HEK293 (cell line): ENCODE results near the gene CCDC12.

Experiments
- CTCF ChIA-PET: fragments of 350-600 bp; formaldehyde crosslinking; extraction: SDS; loops from one replicate; lab custom pipeline; 2021; ENCODE audit warnings: antibody characterized with exemption; lab: Yijun Ruan, JAX
- POLR2A ChIA-PET: fragments of 300-600 bp; formaldehyde crosslinking; extraction: SDS; loops from one replicate; lab custom pipeline; 2020; ENCODE audit warnings: antibody characterized with exemption, inconsistent platforms; lab: Yijun Ruan, JAX
- H3K27ac ChIP-seq: fragments of 200-500 bp; sonication (Bioruptor generic); 2 replicates; pipeline ENCODE4 v1.5.1; 2014; ENCODE audit warnings: low read depth, low read length, control low read depth, inconsistent platforms; ENCODE audit errors: extremely low read depth
- H3K36me3 ChIP-seq, 2 experiments: fragments of 200-500 bp in 1 of 2; sonication (Bioruptor generic) in 1 of 2; 1 replicate in 1 of 2; 2 replicates in 1 of 2; pipeline ENCODE4 v1.5.1; 2014 to 2017; ENCODE audit warnings: inconsistent platforms in 2 of 2, low read length in 2 of 2; ENCODE audit not compliant: control insufficient read depth in 2 of 2, insufficient read depth in 1 of 2
- H3K4me1 ChIP-seq: fragments of 200-500 bp; sonication (Bioruptor generic); 2 replicates; pipeline ENCODE4 v1.5.1; 2014; ENCODE audit warnings: mild to moderate bottlenecking, low read length, inconsistent platforms; ENCODE audit not compliant: control insufficient read depth, insufficient read depth
- H3K4me3 ChIP-seq: 2 replicates; pipeline ENCODE4 v1.5.1; 2011; ENCODE audit warnings: low read depth, mild to moderate bottlenecking, control low read depth, low read length, moderate library complexity
- H3K9me3 ChIP-seq: fragments of 200-500 bp; sonication (Bioruptor generic); 2 replicates; pipeline ENCODE4 v1.5.1; 2014; ENCODE audit warnings: low read depth, low read length, inconsistent platforms; ENCODE audit not compliant: control insufficient read depth, insufficient read depth
- CTCF ChIP-seq: fragments of 450-650 bp; formaldehyde crosslinking; IDR thresholded peaks from 2 replicates; pipeline ENCODE4 v1.5.1; 2016; ENCODE audit warnings: missing biosample characterization, missing genetic modification characterization
- GLI2 ChIP-seq: fragments of 450-650 bp; formaldehyde crosslinking; IDR thresholded peaks from 2 replicates; pipeline ENCODE4; 2017; ENCODE audit warnings: missing biosample characterization, missing genetic modification characterization, low read depth, borderline replicate concordance
- GLIS1 ChIP-seq: fragments of 450-650 bp; formaldehyde crosslinking; IDR thresholded peaks from 2 replicates; pipeline ENCODE4 v1.5.1; 2016; ENCODE audit warnings: missing biosample characterization, missing genetic modification characterization
- HOXC10 ChIP-seq: sonication (generic); formaldehyde crosslinking; IDR thresholded peaks from 2 replicates; pipeline ENCODE4 v1.8.1; 2023; ENCODE audit warnings: mild to moderate bottlenecking, missing genetic modification reagents
- KLF10 ChIP-seq: fragments of 450-650 bp; IDR thresholded peaks from 2 replicates; pipeline ENCODE4 v1.5.1; 2018; ENCODE audit warnings: missing biosample characterization, mild to moderate bottlenecking, missing genetic modification characterization
- KLF17 ChIP-seq: fragments of 450-650 bp; formaldehyde crosslinking; IDR thresholded peaks from 2 replicates; pipeline ENCODE4 v1.5.1; 2016; ENCODE audit warnings: missing biosample characterization, missing genetic modification characterization
- SCRT1 ChIP-seq: fragments of 450-650 bp; formaldehyde crosslinking; IDR thresholded peaks from 2 replicates; pipeline ENCODE4 v1.5.1; 2016; ENCODE audit warnings: missing biosample characterization, missing genetic modification characterization, borderline replicate concordance
- YY2 ChIP-seq: fragments of 450-650 bp; formaldehyde crosslinking; IDR thresholded peaks from 2 replicates; pipeline ENCODE4 v1.5.1; 2016; ENCODE audit warnings: missing biosample characterization, missing genetic modification characterization
- ZFP37 ChIP-seq: fragments of 450-650 bp; formaldehyde crosslinking; IDR thresholded peaks from 2 replicates; pipeline ENCODE4 v1.5.1; 2016; ENCODE audit warnings: missing biosample characterization, missing genetic modification characterization
- ZNF114 ChIP-seq: fragments of 450-650 bp; formaldehyde crosslinking; IDR thresholded peaks from 2 replicates; pipeline ENCODE4 v1.5.0; 2017; ENCODE audit warnings: missing biosample characterization, missing genetic modification characterization
- ZNF132 ChIP-seq: fragments of 450-650 bp; formaldehyde crosslinking; IDR thresholded peaks from 2 replicates; pipeline ENCODE4 v1.5.1; 2017; ENCODE audit warnings: missing biosample characterization, missing genetic modification characterization, borderline replicate concordance
- ZNF146 ChIP-seq: fragments of 450-650 bp; formaldehyde crosslinking; IDR thresholded peaks from 2 replicates; pipeline ENCODE4 v1.5.1; 2016; ENCODE audit warnings: missing biosample characterization, missing genetic modification characterization
- ZNF184 ChIP-seq: fragments of 450-650 bp; IDR thresholded peaks from 2 replicates; pipeline ENCODE4 v1.5.1; 2018; ENCODE audit warnings: missing biosample characterization, mild to moderate bottlenecking, missing genetic modification characterization
- ZNF202 ChIP-seq: fragments of 450-650 bp; formaldehyde crosslinking; IDR thresholded peaks from 2 replicates; pipeline ENCODE4 v1.5.1; 2016; ENCODE audit warnings: missing biosample characterization, missing genetic modification characterization, borderline replicate concordance
- ZNF211 ChIP-seq: fragments of 450-650 bp; formaldehyde crosslinking; IDR thresholded peaks from 2 replicates; pipeline ENCODE4 v1.5.1; 2016; ENCODE audit warnings: low read depth, missing biosample characterization, missing genetic modification characterization
- ZNF350 ChIP-seq: fragments of 450-650 bp; formaldehyde crosslinking; IDR thresholded peaks from 2 replicates; pipeline ENCODE4 v1.5.0; 2017; ENCODE audit warnings: missing biosample characterization, mild to moderate bottlenecking, missing genetic modification characterization
- ZNF391 ChIP-seq: fragments of 450-650 bp; formaldehyde crosslinking; IDR thresholded peaks from 2 replicates; pipeline ENCODE4 v1.5.1; 2016; ENCODE audit warnings: low read depth, missing biosample characterization, missing genetic modification characterization, borderline replicate concordance
- ZNF529 ChIP-seq: fragments of 450-650 bp; formaldehyde crosslinking; IDR thresholded peaks from 2 replicates; pipeline ENCODE4 v1.5.1; 2017; ENCODE audit warnings: missing genetic modification characterization, missing biosample characterization; ENCODE audit not compliant: insufficient replicate concordance
- ZNF530 ChIP-seq: fragments of 450-650 bp; formaldehyde crosslinking; IDR thresholded peaks from 2 replicates; pipeline ENCODE4 v1.5.1; 2016; ENCODE audit warnings: low read depth, missing biosample characterization, missing genetic modification characterization
- ZNF558 ChIP-seq: fragments of 450-650 bp; formaldehyde crosslinking; IDR thresholded peaks from 2 replicates; pipeline ENCODE4 v1.5.1; 2016; ENCODE audit warnings: missing biosample characterization, missing genetic modification characterization
- ZNF621 ChIP-seq: fragments of 450-650 bp; formaldehyde crosslinking; IDR thresholded peaks from 2 replicates; pipeline ENCODE4 v1.5.1; 2017; ENCODE audit warnings: missing biosample characterization, missing genetic modification characterization
- ZNF624 ChIP-seq: fragments of 450-650 bp; formaldehyde crosslinking; IDR thresholded peaks from 2 replicates; pipeline ENCODE4 v1.5.1; 2017; ENCODE audit warnings: missing biosample characterization, missing genetic modification characterization
- ZNF654 ChIP-seq: fragments of 450-650 bp; formaldehyde crosslinking; IDR thresholded peaks from 2 replicates; pipeline ENCODE4 v1.5.1; 2016; ENCODE audit warnings: low read depth, missing biosample characterization, missing genetic modification characterization
- ZNF658 ChIP-seq: fragments of 450-650 bp; formaldehyde crosslinking; IDR thresholded peaks from 2 replicates; pipeline ENCODE4; 2016; ENCODE audit warnings: missing biosample characterization, missing genetic modification characterization
- ZNF785 ChIP-seq: fragments of 450-650 bp; formaldehyde crosslinking; IDR thresholded peaks from 2 replicates; pipeline ENCODE4 v1.5.1; 2016; ENCODE audit warnings: missing biosample characterization, missing genetic modification characterization
- ZNF791 ChIP-seq: fragments of 450-650 bp; formaldehyde crosslinking; IDR thresholded peaks from 2 replicates; pipeline ENCODE4 v1.5.1; 2016; ENCODE audit warnings: missing biosample characterization, missing genetic modification characterization
- TF ChIP-seq, protein P1 (sequence below): fragments of 450-650 bp; formaldehyde crosslinking; IDR thresholded peaks from 2 replicates; pipeline ENCODE4 v1.5.1; 2016; ENCODE audit warnings: missing biosample characterization, missing genetic modification characterization, borderline replicate concordance
- TF ChIP-seq, protein P2 (sequence below): fragments of 450-650 bp; formaldehyde crosslinking; IDR thresholded peaks from 2 replicates; pipeline ENCODE4 v1.5.1; 2017; ENCODE audit warnings: missing biosample characterization, missing genetic modification characterization

The CCDC12 gene

DNA sequence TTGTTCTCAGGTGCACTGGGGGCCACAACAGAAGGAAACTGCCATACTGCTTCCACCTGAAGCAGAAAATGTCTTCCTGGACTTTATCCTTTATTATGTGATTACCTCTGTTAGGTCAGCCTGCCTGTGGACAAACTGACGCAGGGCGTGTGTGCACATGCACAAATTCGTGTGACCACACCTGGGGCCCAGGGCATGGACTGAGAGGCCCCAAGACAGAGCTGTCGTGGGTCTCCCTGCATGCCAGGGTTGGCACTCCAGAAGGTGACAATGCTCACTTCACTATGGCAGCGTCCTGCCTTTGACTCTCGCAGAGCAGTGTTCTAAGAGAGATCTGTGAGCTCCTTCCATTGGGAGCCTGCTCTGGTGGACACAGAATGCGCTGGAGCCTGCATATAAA, 34.5 kb downstream of the CCDC12 start:
- peaks cover 3 to 57% of the 10 kb centered on the region in 2 experiments; a peak in 2 of 3 replicates for H3K36me3 ChIP-seq
- TF ChIP-seq ZNF146 (tag by site-specific recombination) (no peak), GLI2 (tag by site-specific recombination) (no peak), ZNF350 (tag by site-specific recombination) (no peak), YY2 (tag by site-specific recombination) (no peak), ZNF654 (tag by site-specific recombination) (no peak), ZNF658 (tag by site-specific recombination) (no peak), ZNF132 (no peak), GLIS1 (tag by site-specific recombination) (no peak), ZNF558 (tag by site-specific recombination) (no peak), ZFP37 (no peak), ZNF391 (tag by site-specific recombination) (no peak), HOXC10 (CRISPR knock-in tag) (no peak), ZNF114 (tag by site-specific recombination) (no peak), ZNF211 (tag by site-specific recombination) (no peak), ZNF202 (tag by site-specific recombination) (no peak), ZNF184 (no peak), ZNF529 (no peak)
- TF ChIP-seq, protein P1, sequence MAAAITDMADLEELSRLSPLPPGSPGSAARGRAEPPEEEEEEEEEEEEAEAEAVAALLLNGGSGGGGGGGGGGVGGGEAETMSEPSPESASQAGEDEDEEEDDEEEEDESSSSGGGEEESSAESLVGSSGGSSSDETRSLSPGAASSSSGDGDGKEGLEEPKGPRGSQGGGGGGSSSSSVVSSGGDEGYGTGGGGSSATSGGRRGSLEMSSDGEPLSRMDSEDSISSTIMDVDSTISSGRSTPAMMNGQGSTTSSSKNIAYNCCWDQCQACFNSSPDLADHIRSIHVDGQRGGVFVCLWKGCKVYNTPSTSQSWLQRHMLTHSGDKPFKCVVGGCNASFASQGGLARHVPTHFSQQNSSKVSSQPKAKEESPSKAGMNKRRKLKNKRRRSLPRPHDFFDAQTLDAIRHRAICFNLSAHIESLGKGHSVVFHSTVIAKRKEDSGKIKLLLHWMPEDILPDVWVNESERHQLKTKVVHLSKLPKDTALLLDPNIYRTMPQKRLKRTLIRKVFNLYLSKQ = no peak
- H3K27ac ChIP-seq = no peak overlapping the region
- POLR2A ChIA-PET = no interaction called here
- no peak overlapping the region for H3K4me3 ChIP-seq
- CTCF ChIA-PET = interaction anchor here (0.6 kb wide), 1 partner anchor 57 kb away, joined by 3 read pairs; no protein-coding TSS in a partner anchor
- no peaks in the 10 kb centered on the region for H3K9me3 ChIP-seq
- H3K4me1 ChIP-seq = no peaks in the 10 kb centered on the region

DNA sequence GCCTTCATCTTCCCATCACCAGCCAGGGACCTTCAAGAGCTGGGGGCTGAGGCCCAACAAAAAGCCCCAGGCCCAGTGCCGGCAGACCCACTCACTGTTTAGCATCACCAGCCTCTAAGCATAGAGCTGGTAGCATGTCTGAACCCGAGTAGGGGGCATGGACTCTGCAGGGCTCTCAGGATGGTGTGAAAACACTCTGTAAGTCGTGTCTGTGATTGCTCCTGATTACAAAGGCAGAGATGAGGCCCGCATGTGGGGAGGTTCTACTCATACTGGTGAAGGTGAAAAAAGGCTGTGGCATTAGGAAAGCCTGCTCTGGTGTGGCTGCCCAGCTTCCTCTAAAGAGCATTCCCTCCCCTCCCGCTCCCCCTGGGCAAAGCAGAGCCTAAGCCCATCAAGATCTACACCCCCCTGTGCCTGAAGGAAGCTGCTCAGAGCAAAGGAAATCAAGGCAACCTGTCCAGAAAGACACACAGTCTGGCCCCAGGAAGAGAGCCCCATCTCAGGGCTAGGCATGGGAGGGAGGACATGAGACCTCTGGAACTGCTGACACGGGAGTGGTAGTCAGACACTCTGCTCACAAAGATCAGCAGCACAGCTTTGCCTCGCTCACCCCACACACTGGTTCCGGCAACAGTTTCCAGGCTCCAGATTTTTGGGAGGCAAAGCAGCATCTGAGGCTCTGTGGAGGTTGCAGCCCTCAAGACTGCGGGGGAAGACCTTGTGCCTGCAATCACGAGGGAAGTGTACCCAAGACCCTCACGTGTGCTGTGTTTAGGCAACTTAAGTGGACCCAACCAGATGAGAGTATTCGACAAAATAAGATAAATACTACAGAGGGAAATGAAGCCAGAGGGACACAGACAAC, 36.7 kb downstream of the CCDC12 start:
- ChIA-PET CTCF (interaction anchor here (0.5 kb wide), 1 partner anchor 329 kb away, joined by 4 read pairs; no protein-coding TSS in a partner anchor), POLR2A (no interaction called here)
- Histone ChIP-seq H3K27ac (no peak overlapping the region), H3K4me3 (no peak overlapping the region), H3K4me1 (peaks cover 3% of the 10 kb centered on the region), H3K9me3 (no peaks in the 10 kb centered on the region), H3K36me3 (peaks cover 3 to 63% of the 10 kb centered on the region in 2 experiments; a peak in 2 of 3 replicates)
- no peak for TF ChIP-seq ZNF624
- TF ChIP-seq ZNF621 (tag by site-specific recombination) = no peak
- no peak for TF ChIP-seq KLF10 (tag by site-specific recombination)
- no peak for TF ChIP-seq ZNF785 (tag by site-specific recombination)

DNA sequence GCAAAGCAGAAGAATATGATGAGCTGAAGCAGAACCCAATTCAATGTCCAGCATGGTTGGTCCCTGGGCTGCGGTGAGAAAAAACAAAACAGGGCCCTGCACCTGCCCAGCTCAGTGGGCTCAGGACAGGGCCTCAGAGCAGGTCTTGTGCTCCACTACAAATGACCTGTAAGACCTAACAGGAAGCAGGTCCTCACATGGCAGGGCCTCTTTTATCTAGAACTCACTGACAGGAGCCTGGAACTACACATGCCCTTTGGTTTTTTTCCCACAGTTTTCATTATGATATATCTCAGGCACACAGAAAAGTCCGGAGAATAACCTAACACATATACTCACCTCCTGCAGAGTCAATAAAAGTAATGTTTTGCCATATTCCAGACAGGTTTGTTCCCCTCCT, 38.4 kb downstream of the CCDC12 start:
- H3K36me3 ChIP-seq = peaks cover 3 to 72% of the 10 kb centered on the region in 2 experiments; a peak in 2 of 3 replicates
- ChIA-PET CTCF (no interaction called here), POLR2A (no interaction called here)
- H3K9me3 ChIP-seq = no peaks in the 10 kb centered on the region
- H3K4me1 ChIP-seq = peaks cover 8% of the 10 kb centered on the region
- no peak overlapping the region for H3K4me3 ChIP-seq
- no peak overlapping the region for H3K27ac ChIP-seq
- TF ChIP-seq HOXC10 (CRISPR knock-in tag) (no peak), ZNF791 (tag by site-specific recombination) (no peak), CTCF (tag by site-specific recombination) (no peak), SCRT1 (tag by site-specific recombination) (no peak), KLF17 (tag by site-specific recombination) (no peak), ZNF530 (no peak)
- TF ChIP-seq, protein P2, sequence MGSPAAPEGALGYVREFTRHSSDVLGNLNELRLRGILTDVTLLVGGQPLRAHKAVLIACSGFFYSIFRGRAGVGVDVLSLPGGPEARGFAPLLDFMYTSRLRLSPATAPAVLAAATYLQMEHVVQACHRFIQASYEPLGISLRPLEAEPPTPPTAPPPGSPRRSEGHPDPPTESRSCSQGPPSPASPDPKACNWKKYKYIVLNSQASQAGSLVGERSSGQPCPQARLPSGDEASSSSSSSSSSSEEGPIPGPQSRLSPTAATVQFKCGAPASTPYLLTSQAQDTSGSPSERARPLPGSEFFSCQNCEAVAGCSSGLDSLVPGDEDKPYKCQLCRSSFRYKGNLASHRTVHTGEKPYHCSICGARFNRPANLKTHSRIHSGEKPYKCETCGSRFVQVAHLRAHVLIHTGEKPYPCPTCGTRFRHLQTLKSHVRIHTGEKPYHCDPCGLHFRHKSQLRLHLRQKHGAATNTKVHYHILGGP (tag by site-specific recombination) = no peak
